Measurements from ENCODE around the gene PLAAT1.

Gene PLAAT1

GRCh38 chr3:193253986-193254660 lies 13.1 kb downstream of the PLAAT1 start:
- peak; percentile 84 for DNase-seq

GRCh38 chr3:193261970-193262369 lies 20.9 kb downstream of the PLAAT1 start:
- DNase-seq: no peak

DNA sequence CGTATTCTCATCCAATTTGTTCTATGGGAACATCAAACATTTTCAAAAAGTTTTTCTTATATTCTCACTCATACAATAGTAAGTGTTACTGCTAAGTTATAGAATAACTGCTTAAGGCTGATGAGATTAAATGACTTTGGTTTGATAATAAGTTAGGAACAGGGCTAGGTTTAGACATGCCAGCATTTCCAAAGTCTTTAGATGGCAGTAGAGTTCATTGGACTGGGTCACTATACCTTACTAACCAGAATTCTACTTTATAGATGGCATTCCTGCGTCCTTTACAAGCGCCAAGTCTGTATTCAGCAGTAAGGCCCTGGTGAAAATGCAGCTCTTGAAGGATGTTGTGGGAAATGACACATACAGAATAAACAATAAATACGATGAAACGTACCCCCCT lies 21.7 kb downstream of the PLAAT1 start:
- no peak for DNase-seq

DNA sequence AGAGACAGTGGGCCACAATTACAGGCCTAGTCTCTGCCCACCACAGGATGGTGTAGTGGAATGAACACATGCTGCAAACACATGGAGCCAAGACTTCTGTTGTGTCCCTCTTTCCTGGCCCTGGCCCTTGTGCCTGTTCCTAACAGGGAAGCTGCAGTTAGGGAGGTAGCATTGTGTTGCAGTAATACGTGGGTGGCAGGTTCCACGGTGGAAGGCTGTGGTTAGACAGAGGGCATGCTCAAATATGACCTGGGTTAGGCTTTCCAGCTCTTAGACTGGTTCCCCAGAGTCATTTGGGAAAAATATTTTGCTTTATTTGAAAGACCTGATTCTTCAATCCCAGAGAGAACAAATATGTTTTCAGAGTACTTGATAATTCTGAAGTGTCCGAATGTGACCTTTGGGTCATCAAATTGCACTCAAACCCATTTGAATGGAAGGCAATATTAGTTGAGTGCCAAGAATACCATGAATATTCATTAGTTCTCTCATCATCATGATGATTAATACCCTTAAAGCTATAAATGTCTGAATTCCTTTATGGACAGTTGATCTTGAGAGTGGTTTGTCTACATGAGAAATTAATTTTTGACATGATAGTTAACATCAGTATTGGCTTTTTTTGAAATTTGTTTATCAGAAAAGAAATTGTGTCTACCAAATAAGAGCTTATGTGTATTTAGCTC lies 28.5 kb downstream of the PLAAT1 start:
- DNase-seq: no peak

GRCh38 chr3:193270451-193270850 lies 29.4 kb downstream of the PLAAT1 start:
- peak; percentile 50 for DNase-seq

DNA sequence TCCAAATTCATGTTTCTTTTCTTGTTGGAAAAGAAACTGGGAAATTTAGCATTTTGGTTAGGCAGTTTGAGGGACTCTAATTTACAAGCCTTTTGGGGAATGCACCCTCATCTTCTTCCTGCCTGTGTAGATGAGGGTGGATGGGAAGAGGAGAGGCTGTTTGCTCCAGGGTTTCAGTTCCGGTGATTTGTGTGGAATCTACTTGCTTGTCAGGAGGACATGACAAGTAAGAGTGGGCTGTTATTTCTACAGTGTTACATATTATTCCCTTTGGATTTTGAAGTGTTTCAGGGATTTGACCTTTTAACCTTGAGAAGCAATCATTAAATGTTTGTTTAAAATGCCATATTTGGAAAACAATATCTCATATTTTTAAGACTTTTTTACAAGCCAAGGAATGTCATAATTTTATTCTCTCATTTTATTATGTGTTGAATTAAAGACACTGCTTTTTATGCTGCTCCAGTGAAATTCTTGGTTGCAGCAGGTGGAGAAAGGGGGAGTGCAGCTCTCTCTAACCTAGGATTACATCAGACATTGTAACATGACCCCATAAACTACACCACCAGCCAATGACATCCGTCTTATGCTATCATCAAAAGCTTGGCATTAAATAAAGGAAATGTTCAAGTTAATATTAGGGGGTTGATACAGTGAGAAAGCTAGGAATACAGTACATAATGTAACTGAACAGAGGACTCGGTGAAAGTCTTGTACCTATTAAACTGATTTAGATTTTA lies 30.2 kb downstream of the PLAAT1 start:
- DNase-seq: no peak

DNA sequence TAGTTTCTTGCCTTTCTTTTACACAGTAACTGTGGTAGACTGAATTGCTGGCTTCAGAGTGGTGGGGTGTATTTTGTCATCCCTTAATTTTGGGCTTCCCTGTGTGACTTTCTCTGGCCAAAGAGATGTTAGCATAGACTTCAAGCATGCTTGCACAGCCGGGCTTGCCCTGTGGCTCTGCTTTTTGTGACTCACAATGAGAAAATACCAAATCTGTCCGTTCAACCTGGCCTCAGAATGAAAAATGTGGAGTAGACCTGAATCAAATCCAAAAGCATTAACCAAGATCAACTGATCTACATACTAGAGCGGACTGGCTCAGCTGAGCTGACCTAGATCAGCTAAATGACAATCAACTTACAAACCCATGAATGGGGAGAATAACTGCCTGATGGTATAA lies 51.4 kb downstream of the PLAAT1 start:
- DNase-seq: no peak

DNA sequence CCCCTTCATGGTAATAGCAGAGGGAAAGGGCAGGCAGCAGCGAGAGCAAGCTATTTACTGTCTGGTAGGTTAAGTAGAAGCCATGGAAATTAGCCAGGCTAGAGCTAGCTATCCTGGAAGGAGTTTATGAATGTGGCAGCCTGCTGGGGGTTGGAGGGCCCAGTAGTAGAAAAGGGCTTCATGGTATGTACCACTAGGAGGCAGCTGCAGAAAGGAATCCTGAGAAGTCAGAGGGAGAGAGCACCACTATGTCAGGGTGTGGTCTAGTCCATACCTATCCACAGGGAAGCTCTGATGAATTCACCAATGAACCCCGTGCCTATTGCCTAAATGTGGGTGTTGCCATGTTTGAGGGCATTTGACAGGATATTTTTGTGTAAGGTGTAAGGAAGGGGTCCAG lies 55.0 kb downstream of the PLAAT1 start:
- DNase-seq: no peak

GRCh38 chr3:193297421-193297820 lies 56.4 kb downstream of the PLAAT1 start:
- DNase-seq: no peak

- DNase-seq: no peak
Measured at GRCh38 chr3:193301433-193301832, 60.4 kb downstream of the PLAAT1 start.

GRCh38 chr3:193305356-193305755 lies 64.3 kb downstream of the PLAAT1 start:
- DNase-seq: no peak

GRCh38 chr3:193310914-193311723 lies 70.1 kb downstream of the PLAAT1 start:
- DNase-seq: no peak

DNA sequence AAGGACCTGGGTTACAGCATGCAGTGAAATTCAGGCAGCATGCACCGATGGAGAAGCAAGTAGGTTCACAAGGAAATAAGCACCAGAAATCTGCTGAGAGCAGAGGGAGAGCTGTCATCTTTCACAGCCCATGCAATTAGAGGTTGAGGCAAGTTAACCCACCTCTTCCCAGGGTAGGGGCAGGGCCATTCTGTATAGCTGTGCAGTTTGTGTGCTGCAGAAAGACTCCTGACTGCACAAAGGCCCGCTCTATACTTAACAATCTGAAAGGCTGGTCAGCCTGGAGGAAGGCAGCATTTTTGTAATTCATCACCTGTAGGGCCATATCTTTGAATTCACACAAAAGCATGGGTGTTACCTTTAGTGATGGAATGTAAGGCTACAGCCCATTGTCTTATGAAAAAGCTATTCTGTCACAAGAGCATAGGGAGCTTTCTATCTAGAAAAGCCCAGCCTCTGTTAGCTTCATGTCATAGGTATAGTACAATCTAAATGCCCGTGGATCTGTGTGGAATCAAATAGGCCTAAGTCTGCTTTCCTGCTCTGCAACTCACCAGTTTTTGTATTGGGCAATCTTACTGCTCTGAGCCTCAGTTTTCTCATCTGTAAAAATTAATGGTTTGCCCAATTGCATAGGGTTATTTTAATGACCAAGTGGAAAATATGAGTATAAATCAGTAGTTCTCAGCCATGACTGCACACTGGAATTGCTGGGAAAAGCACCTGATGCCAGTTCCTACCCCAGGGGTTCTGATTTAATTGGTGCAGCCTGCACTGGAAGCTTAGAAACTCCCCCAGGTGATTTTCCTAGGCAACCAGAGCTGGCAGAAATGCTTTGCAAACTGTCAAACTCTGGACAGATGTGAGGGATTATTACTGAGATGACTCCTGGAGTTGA lies 72.3 kb downstream of the PLAAT1 start:
- no peak for DNase-seq

DNA sequence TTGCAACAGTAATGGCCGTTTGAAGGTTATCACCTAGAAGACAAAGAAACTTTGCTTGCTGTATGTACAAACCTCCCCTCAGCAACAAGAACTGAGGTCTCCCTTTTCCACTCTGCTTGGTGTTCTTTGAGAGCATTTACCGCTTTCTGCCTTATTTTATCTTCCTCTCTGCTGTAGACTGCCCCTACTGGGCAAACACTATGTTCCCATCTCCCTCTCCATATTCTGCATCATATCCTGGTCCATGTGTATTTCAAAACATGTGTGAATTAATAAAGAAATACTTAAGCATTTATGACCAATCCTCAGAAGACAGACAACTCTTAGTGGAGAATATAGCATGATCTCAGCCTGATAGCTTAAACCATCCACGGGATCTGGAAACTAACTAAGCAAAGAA lies 73.1 kb downstream of the PLAAT1 start:
- no peak for DNase-seq

- DNase-seq: peak; percentile 26
Measured at GRCh38 chr3:193317682-193318300, 76.8 kb downstream of the PLAAT1 start.
